Cardiac muscle cell (in vitro differentiated cells and primary cell): Measurements from ENCODE around the gene COL5A2. TPM values are rescaled to one million over a fixed set of nuclear protein-coding genes. Genes with fewer than 3 reads are reported as not detected.

ENCODE experiments used
- polyA plus RNA-seq: library from polyadenylated mRNA; unstranded; fragments of >200 nt; fragmentation: Nextera tagmentation; extraction: Ambion mirVana; gene quantifications from 2 replicates; pipeline ENCODE4 v1.2.1, GENCODE V29; 2016
- total RNA-seq: library from RNA; depleted of rRNA; stranded (reverse); fragments of >200 nt; gene quantifications from 2 replicates; pipeline ENCODE4 v1.2.3, GENCODE V29; 2016

The COL5A2 gene
- total and polyA plus RNA-seq, 2 experiments from 2014 or later: 15.0 to 59.8 TPM

Other genes starting within 250 kb of the COL5A2 start
- gene COL3A1, start 205.4 kb downstream of the COL5A2 start, total RNA-seq: 155 and 216 TPM in 2 replicates
- 107 and 159 TPM in 2 replicates for gene COL3A1, start 205.4 kb downstream of the COL5A2 start, polyA plus RNA-seq